GM21423 (cell line): Measurements from ENCODE around the gene ELP1.
A peak's percentile ranks its signal among the peaks of the same experiment; 100 is the strongest.
"Not testable (repeated sequence)": the region's sequence is repeated elsewhere in the genome, so short reads cannot be mapped to it uniquely, and the experiment has no call there.

Experiments used
- ATAC-seq: cut with Tn5 transposase; IDR thresholded peaks from one replicate; pipeline ENCODE4 v1.9.1; 2021; ENCODE audit warnings: mild to moderate bottlenecking, moderate library complexity; ENCODE audit not compliant: unreplicated experiment

ELP1 gene

DNA sequence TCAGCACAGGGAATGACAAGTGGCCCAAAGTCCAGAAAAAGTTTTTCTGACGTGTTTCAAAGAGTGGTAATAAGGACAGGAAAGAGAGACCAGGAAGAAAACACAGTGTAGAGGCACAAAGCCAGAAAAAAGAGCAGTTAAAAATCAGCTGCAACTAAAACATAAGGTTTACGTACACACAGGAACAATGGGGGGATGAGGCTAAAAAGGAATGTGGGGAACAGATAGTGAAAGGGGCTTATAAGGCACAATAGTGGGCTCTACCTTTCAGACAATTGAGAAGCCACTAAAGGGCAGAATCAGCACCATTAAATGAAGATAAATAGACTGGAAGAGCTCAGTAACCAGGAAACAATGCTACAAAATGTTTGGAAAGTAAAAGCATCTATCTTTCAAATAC, 5.5 kb downstream of the ELP1 start:
- ATAC-seq = no peak

DNA sequence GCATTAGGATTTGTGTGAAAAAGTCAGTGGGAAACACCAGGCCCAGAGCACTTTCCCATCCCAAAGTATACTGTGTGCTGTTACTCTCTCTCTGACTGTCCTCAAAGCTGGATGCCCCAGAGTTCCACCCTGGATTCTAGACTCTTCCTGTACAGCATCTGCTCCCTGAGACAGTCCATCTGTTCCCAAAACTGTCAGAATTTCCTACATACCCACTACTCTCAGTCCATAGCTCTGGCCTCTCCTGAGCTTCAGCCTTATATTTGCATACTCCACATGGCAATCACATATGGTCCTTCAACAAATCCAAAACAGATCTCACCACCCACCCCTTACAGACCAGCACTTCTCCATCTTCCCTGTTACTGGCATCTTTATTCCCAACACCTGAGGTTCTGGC, 9.5 kb downstream of the ELP1 start:
- no peak for ATAC-seq

DNA sequence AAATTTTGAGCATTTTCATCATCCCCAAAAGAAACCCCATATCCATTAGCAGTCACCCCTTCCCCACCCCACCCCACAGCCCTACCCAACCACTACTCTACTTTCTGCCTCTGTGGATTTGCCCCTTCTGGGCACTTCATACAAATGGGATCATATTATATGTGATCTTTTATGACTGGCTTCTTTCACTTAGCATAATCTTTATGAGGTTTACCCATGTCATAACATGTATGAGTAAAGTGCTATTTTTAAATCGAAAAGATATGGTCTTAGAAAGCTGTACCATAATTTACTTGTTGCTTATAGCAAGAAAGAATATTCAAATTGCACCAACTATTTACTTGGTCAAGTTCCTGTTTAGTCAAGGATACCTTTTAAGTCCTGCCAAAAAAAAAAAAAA, 12.7 kb downstream of the ELP1 start:
- no peak for ATAC-seq

DNA sequence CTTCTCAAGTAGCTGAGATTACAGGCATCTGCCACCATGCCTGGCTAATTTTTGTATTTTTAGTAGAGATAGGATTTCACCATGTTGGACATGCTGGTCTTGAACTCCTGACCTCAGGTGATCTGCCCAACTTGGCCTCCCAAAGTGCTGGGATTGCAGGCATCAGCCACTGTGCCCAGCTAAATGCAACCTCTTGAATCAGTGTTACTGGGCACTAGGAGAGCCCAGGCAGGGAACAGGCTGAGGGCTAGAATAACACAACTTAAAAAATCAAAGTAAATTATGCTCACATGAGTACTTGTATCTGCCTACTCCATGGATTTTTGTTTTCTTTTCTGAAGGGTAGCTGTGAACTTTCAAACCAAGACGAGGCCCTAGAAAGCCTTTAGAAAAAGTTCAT, 13.5 kb downstream of the ELP1 start:
- ATAC-seq = not testable (repeated sequence)

DNA sequence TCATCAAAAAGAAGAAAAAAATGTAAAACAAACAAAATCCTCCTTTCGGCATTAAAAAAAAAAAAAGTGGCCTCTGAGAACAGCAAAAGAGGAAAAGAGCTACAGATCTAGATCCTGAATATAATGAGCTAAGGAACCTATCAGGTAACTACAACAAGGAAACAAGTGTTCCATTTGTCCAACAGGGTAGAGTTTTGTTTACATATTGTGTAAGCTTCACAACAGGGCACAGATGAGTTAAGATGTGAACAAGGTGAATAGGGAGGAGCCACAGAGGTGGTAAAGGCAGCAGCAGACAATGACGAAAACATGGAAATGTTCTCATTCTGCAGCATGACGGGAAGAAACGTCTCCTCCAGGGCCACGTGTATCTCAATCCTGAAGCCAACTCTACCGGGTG, 14.4 kb downstream of the ELP1 start:
- no peak for ATAC-seq

GRCh38 chr9:108913391-108913790, 20.5 kb downstream of the ELP1 start:
- no peak for ATAC-seq

- ATAC-seq = no peak
These were observed 22.1 kb downstream of the ELP1 start for GRCh38 chr9:108911820-108912219.

GRCh38 chr9:108910914-108911313, 23.0 kb downstream of the ELP1 start:
- ATAC-seq = no peak

DNA sequence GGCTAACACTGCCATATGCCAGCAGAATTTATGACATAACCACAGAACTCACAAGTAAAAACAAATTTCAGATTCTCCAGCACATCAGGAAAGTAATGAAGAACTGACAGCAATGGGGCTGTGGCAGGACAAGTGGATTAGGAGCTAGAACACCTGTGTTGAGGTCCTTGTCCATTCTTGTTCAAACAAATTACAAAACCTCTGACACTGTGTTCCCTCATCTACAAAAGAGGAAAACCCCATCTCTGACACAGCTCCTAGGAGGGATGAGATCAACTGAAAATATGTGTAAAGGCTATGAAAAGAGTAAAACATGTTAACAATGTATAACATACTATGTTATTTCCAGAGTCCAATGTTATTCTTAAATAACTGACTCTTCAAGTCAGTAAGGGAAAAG, 23.5 kb downstream of the ELP1 start:
- no peak for ATAC-seq

- ATAC-seq = no peak
These were observed 28.4 kb downstream of the ELP1 start for GRCh38 chr9:108905494-108905893.

- no peak for ATAC-seq
These were observed 29.8 kb downstream of the ELP1 start for GRCh38 chr9:108904161-108904560.

GRCh38 chr9:108903420-108904103, 30.4 kb downstream of the ELP1 start:
- no peak for ATAC-seq

DNA sequence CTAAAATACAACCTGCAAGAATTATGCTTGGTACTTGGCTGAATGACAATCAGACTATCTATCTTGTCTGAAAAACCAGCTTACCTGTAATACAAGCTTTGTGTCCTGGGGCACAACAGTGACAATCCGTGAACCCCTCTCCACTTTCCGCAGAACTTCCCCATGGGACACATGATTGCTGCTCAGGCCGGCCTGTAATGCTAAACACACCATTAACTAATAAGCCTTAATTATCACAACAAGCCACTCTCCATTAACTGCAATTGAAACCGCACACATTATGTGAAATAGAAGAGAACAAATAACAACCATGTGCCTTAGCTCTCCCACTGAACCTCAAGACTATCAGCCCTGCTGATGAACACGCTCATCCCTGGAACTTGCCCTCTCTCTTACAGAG, 33.7 kb downstream of the ELP1 start:
- no peak for ATAC-seq

DNA sequence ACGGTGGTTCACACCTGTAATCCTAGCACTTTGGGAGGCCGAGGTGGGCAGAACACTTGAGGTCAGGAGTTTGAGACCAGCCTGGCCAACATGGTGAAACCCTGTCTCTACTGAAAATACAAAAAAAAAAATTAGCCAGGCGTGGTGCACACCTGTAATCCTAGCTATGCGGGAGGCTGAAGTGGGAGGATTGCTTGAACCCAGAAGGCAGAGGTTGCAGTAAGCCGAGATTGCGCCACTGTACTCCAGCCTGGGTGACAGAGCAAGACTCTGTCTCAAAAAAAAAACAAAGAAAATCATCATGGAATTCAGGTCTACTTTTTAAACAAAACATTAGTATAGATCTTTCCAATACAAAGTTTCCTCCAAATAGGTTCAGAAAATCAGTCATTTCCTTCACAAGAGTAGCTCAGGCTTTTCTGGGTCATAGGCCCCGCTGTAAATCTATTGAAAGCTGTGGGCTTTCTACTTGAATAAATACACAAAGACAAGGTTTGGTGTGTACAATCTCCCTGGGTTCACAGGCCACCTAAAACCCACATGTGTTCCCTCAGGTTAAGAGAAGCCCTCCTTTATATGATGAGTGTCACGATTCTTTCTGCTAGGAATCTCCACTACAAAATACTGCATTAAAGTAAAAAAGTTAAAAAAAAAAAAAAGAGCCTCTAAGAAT, 34.8 kb downstream of the ELP1 start:
- not testable (repeated sequence) for ATAC-seq

DNA sequence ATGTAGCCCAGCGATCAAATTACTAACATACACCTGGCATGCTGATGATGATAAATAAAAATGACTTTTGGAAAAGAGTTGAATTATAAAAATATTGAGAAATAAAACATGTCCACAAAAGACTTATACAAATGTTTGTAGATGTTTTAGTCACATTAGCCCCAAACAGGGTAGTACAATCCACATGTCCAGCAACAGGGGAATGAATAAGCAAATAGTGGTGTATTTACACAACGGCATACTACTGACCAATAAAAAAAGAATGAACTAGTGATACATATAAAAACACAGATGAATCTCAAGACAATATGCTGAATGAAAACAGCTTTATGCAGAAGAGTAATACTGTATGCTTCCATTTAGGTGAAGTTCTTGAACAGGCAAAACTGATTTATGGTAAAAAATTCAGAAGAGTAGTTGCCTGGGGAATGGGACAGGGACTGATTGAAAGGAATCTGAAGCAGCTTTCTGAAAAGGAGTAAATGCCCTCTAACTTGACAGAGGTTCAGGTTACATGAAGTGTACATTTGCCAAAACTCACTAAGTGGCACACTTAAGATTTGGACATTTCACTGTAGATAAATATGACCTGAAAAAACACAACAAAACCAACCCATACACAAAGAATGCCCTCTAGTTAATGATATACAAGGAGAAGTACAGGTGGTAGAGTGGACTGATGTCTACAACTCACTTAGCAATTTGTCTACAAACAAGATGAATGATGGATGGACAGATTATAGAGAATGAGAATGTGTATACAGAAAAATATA, 36.4 kb downstream of the ELP1 start:
- no peak for ATAC-seq

DNA sequence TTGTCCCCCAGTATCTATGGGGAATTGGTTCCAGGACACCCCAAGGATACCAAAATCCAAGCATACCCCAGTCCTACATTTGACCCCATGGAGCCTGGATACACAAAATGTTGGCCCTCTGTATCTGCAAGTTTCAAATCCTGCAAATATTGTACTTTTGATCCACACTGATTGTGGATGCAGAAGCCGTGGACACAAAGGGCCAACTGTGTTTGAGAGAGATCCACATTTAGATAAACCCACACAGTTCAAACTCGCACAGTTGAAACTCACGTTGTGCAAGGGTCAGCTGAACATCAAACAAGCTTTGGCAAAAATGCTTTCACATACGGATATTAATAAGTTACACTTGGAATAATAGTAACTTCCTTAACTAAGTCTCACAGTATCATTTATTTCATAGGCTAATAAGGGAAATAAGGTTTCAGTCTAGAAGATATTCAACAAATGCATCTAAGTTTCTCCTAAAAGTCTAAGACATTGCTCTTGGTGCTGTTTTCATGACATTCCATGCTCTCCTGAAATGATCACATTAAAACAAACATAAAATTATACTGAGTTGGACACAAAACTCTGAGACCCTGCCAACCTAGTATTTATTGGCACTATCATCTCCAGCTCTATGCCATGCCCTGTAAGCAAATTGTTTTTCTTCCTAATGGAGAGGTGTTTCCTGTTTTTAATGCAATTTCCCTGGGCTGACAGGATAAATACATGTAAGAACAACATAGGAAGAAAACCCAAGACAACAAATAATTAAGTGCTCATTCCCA, 39.5 kb downstream of the ELP1 start:
- no peak for ATAC-seq

DNA sequence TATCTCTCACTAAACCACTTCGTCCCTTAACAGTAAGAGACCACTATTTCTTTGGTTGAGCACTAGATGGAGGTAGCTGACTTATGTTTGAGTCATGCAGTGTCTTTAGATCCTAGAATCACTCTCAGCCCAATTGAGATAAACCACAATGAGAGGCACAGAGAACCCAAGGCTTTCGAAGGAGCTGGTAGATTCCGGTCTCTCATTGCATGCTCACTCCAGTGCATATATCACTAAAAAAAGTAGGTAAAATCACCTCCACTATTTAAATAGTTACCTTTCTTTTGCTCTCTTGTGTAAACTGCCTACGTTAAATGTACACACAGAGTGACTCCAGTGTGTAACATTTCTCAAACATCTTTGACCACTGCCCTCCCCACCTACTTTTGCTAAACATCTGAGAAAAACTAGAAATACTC, 44.3 kb downstream of the ELP1 start:
- ATAC-seq = no peak

- not testable (repeated sequence) for ATAC-seq
These were observed 47.2 kb downstream of the ELP1 start for GRCh38 chr9:108886594-108887271.

GRCh38 chr9:108885643-108886348, 48.1 kb downstream of the ELP1 start:
- peak; percentile 99 for ATAC-seq

- no peak for ATAC-seq
These were observed 49.2 kb downstream of the ELP1 start for GRCh38 chr9:108884701-108885100.
